ENCODE measurements around the gene CUL2. TPM values are rescaled to one million over a fixed set of nuclear protein-coding genes. Genes with fewer than 3 reads are reported as not detected.

Gene CUL2
- total and polyA plus RNA-seq, 2 donors (not counting 1 experiment from before 2014, with no cell fraction given): 7.3 to 36.9 TPM

- ATAC-seq (ENCODE audit: low read depth) (peak; percentile 3), DNase-seq (no peak)
- TF ChIP-seq EZH2 (IDR thresholded peaks at IDR 0.05; ENCODE audit: borderline replicate concordance, insufficient read depth, low read depth, low read length, poor library complexity, severe bottlenecking) (no peak), CTCF (IDR thresholded peaks at IDR 0.05) (no peak)
- ChIA-PET POLR2A (interaction anchor here (1.2 to 3.2 kb wide), 6 partner anchors 9 to 68 kb away, joined by 3 to 42 read pairs (median 11); partner anchors contain the start of gene CUL2), CTCF (interaction anchor here (0.6 to 14.9 kb wide), 8 partner anchors 9 to 88 kb away, joined by 3 to 436 read pairs (median 6); partner anchors contain the start of gene CUL2)
- Histone ChIP-seq H3K27ac (ENCODE audit: low read length in 2 of 2) (peak overlapping the region; percentile 94 to 100), H3K9ac (ENCODE audit: low read length) (peak overlapping the region; percentile 100), H3K4me2 (replicated peaks; ENCODE audit: low read depth, low read length, poor library complexity, severe bottlenecking) (peak overlapping the region; percentile 92), H3K36me3 (replicated peaks in 1 of 2; ENCODE audit: control extremely low read depth in 1 of 2, control insufficient read depth in 1 of 2, extremely low read depth in 1 of 2, insufficient read depth in 2 of 2, low read length in 1 of 2) (no peaks in the 10 kb centered on the region), H4K20me1 (ENCODE audit: control insufficient read depth, insufficient read depth, low read length, poor library complexity, severe bottlenecking) (no peaks in the 10 kb centered on the region), H3K4me1 (ENCODE audit: control insufficient read depth in 2 of 2, insufficient read depth in 2 of 2, low read length in 2 of 2) (peaks cover 14 to 24% of the 10 kb centered on the region in 2 donors), H3K4me3 (ENCODE audit: control extremely low read depth in 1 of 5, extremely low read depth in 1 of 5, insufficient read depth in 1 of 5, low read depth in 2 of 5, low read length in 4 of 5) (peak overlapping the region; percentile 43 to 99 (median 93)), H3K9me3 (ENCODE audit: control extremely low read depth in 1 of 3, control insufficient read depth in 2 of 3, insufficient read depth in 1 of 3, low read length in 2 of 3) (no peaks in the 10 kb centered on the region), H3K79me2 (ENCODE audit: control insufficient read depth, insufficient read depth, low read length) (peaks cover 18% of the 10 kb centered on the region), H3K27me3 (replicated peaks in 1 of 4; ENCODE audit: control extremely low read depth in 1 of 4, control insufficient read depth in 3 of 4, insufficient read depth in 4 of 4, low read length in 3 of 4) (no peaks in the 10 kb centered on the region), H2AFZ (ENCODE audit: insufficient read depth, low read depth, low read length, poor library complexity, severe bottlenecking) (peak overlapping the region; percentile 25)
- peak overlapping the region; percentile 81 for H3K4me3 Mint-ChIP-seq
- intact Hi-C loops (cut with micrococcal nuclease): loop anchor here (1.0 to 5.0 kb wide), 5 partner anchors 9 to 515 kb away; partner anchors contain the start of genes CCNY and FZD8
- H3K27me3 Mint-ChIP-seq: no peaks in the 10 kb centered on the region
- WGBS (ENCODE audit: insufficient coverage): under 1% methylated on average over 50 of the region's 56 CpGs
- peaks cover 44% of the 10 kb centered on the region for H3K4me1 Mint-ChIP-seq
- peak overlapping the region; percentile 100 for H3K27ac Mint-ChIP-seq
- no peaks in the 10 kb centered on the region for H3K9me3 Mint-ChIP-seq (ENCODE audit: insufficient read depth)
Measured at GRCh38 chr10:35127289-35127891, 37.2 kb upstream of the CUL2 start.

Measured in B cell (primary cell).